Astrocyte (in vitro differentiated cells and primary cell): ENCODE measurements around the gene UBE2K. TPM values are rescaled to one million over a fixed set of nuclear protein-coding genes. Genes with fewer than 3 reads are reported as not detected.
"Not testable (repeated sequence)": the region's sequence is repeated elsewhere in the genome, so short reads cannot be mapped to it uniquely, and the experiment has no call there.

ENCODE experiments used
- DNase-seq: peaks from one replicate; pipeline ENCODE4 v3.0.0-alpha.2; 2010; ENCODE audit warnings: low read depth
- FAIRE-seq: peaks from 2 replicates; lab custom pipeline; 2011; peaks lifted over from hg19 to GRCh38; lab: Jason Lieb, UNC
- H2AFZ ChIP-seq: 2 replicates; pipeline ENCODE4 v1.6.0; 2012; ENCODE audit warnings: low read depth, low read length, inconsistent platforms
- H3K27ac ChIP-seq: 2 replicates; pipeline ENCODE4 v1.5.1; 2011; ENCODE audit warnings: low read depth, low read length, inconsistent platforms
- H3K27me3 ChIP-seq: 2 replicates; pipeline ENCODE4 v1.6.0; 2011; ENCODE audit warnings: low read length, inconsistent platforms; ENCODE audit not compliant: insufficient read depth
- H3K36me3 ChIP-seq: 2 replicates; pipeline ENCODE4 v1.5.1; 2011; ENCODE audit warnings: low read length, inconsistent platforms; ENCODE audit not compliant: insufficient read depth
- H3K4me1 ChIP-seq: 2 replicates; pipeline ENCODE4 v1.5.1; 2011; ENCODE audit warnings: low read length, inconsistent platforms; ENCODE audit not compliant: insufficient read depth
- H3K4me2 ChIP-seq: 2 replicates; pipeline ENCODE4 v1.6.0; 2012; ENCODE audit warnings: low read length, inconsistent platforms
- H3K4me3 ChIP-seq: 2 replicates; pipeline ENCODE4 v1.5.1; 2011; ENCODE audit warnings: low read depth, mild to moderate bottlenecking, low read length, inconsistent platforms; ENCODE audit not compliant: insufficient read depth
- H3K79me2 ChIP-seq: 2 replicates; pipeline ENCODE4 v1.6.0; 2012; ENCODE audit warnings: mild to moderate bottlenecking, low read length, inconsistent platforms; ENCODE audit not compliant: insufficient read depth
- H3K9ac ChIP-seq: 2 replicates; pipeline ENCODE4 v1.6.0; 2012; ENCODE audit warnings: mild to moderate bottlenecking, low read length, inconsistent platforms
- H3K9me3 ChIP-seq: 2 replicates; pipeline ENCODE4 v1.5.1; 2012; ENCODE audit warnings: low read depth, mild to moderate bottlenecking, low read length, inconsistent platforms; ENCODE audit not compliant: insufficient read depth
- H4K20me1 ChIP-seq: 2 replicates; pipeline ENCODE4 v1.6.0; 2012; ENCODE audit warnings: low read length, inconsistent platforms; ENCODE audit not compliant: insufficient read depth
- H3K27ac Mint-ChIP-seq: one replicate; pipeline ENCODE4 v1.8.0; 2021; ENCODE audit warnings: mild to moderate bottlenecking, mixed read lengths; ENCODE audit not compliant: unreplicated experiment
- H3K27me3 Mint-ChIP-seq: one replicate; pipeline ENCODE4 v1.8.0; 2021; ENCODE audit warnings: low read depth, mixed read lengths; ENCODE audit not compliant: unreplicated experiment
- H3K36me3 Mint-ChIP-seq: one replicate; pipeline ENCODE4 v1.8.0; 2021; ENCODE audit warnings: low read depth, mixed read lengths; ENCODE audit not compliant: unreplicated experiment
- H3K4me1 Mint-ChIP-seq: one replicate; pipeline ENCODE4 v1.8.0; 2021; ENCODE audit warnings: low read depth, mixed read lengths; ENCODE audit not compliant: unreplicated experiment
- H3K4me3 Mint-ChIP-seq: one replicate; pipeline ENCODE4 v1.8.0; 2021; ENCODE audit warnings: mild to moderate bottlenecking, moderate library complexity, mixed read lengths; ENCODE audit not compliant: unreplicated experiment
- H3K9me3 Mint-ChIP-seq: one replicate; pipeline ENCODE4 v1.8.0; 2021; ENCODE audit warnings: mild to moderate bottlenecking, mixed read lengths; ENCODE audit not compliant: unreplicated experiment
- CTCF ChIP-seq: IDR thresholded peaks from 2 replicates; pipeline ENCODE4 v1.5.1; 2011; ENCODE audit warnings: low read depth, mild to moderate bottlenecking, inconsistent platforms, low read length, moderate library complexity; ENCODE audit not compliant: insufficient read depth
- EZH2 ChIP-seq: IDR thresholded peaks from 2 replicates; pipeline ENCODE4 v1.6.1; 2012; ENCODE audit warnings: mild to moderate bottlenecking, low read length, inconsistent platforms; ENCODE audit not compliant: insufficient read depth
- total RNA-seq: library from RNA; stranded (reverse); gene quantifications from 2 replicates; pipeline ENCODE4 v1.2.1, GENCODE V29; 2021

Gene UBE2K
- total RNA-seq, 1 donor from 2014 or later, result 134 TPM

- H3K27ac Mint-ChIP-seq, result no peak overlapping the region
- H3K4me3 Mint-ChIP-seq, result no peak overlapping the region
- Histone ChIP-seq H3K4me1 (no peaks in the 10 kb centered on the region), H3K4me2 (no peak overlapping the region), H3K9me3 (no peaks in the 10 kb centered on the region), H3K27ac (no peak overlapping the region), H4K20me1 (peaks cover 17% of the 10 kb centered on the region), H3K9ac (no peak overlapping the region), H3K27me3 (no peaks in the 10 kb centered on the region), H2AFZ (no peak overlapping the region), H3K79me2 (peaks cover 12% of the 10 kb centered on the region), H3K4me3 (no peak overlapping the region), H3K36me3 (peaks cover 12% of the 10 kb centered on the region)
- no peaks in the 10 kb centered on the region for H3K27me3 Mint-ChIP-seq
- peaks cover 2% of the 10 kb centered on the region for H3K36me3 Mint-ChIP-seq
- no peaks in the 10 kb centered on the region for H3K4me1 Mint-ChIP-seq
- no peak for TF ChIP-seq CTCF
- TF ChIP-seq EZH2, result no peak
- DNase-seq (no peak), FAIRE-seq (no peak)
- no peaks in the 10 kb centered on the region for H3K9me3 Mint-ChIP-seq
Observed at GRCh38 chr4:39770005-39770404, 72.1 kb downstream of the UBE2K start.

- TF ChIP-seq EZH2 (no peak), CTCF (no peak)
- Histone ChIP-seq H3K4me1 (no peaks in the 10 kb centered on the region), H2AFZ (no peak overlapping the region), H3K9ac (no peak overlapping the region), H3K27ac (no peak overlapping the region), H3K4me3 (no peak overlapping the region), H3K79me2 (peaks cover 12% of the 10 kb centered on the region), H3K4me2 (no peak overlapping the region), H3K36me3 (peaks cover 15% of the 10 kb centered on the region), H4K20me1 (peaks cover 17% of the 10 kb centered on the region), H3K9me3 (no peaks in the 10 kb centered on the region), H3K27me3 (no peaks in the 10 kb centered on the region)
- H3K9me3 Mint-ChIP-seq, result no peaks in the 10 kb centered on the region
- DNase-seq (no peak), FAIRE-seq (no peak)
- H3K27me3 Mint-ChIP-seq, result no peaks in the 10 kb centered on the region
- H3K36me3 Mint-ChIP-seq, result peaks cover 6% of the 10 kb centered on the region
- H3K4me1 Mint-ChIP-seq, result no peaks in the 10 kb centered on the region
- H3K4me3 Mint-ChIP-seq, result no peak overlapping the region
- no peak overlapping the region for H3K27ac Mint-ChIP-seq
Observed at GRCh38 chr4:39770471-39770870, 72.5 kb downstream of the UBE2K start.

GRCh38 chr4:39770969-39771724 is 73.2 kb downstream of the UBE2K start:
- H3K9me3 ChIP-seq, result no peaks in the 10 kb centered on the region
- no peaks in the 10 kb centered on the region for H3K4me1 ChIP-seq
- H3K9me3 Mint-ChIP-seq, result no peaks in the 10 kb centered on the region
- H3K4me2 ChIP-seq, result no peak overlapping the region
- FAIRE-seq (no peak), DNase-seq (no peak)
- no peak overlapping the region for H3K4me3 ChIP-seq
- no peak overlapping the region for H3K27ac ChIP-seq
- H3K4me3 Mint-ChIP-seq, result no peak overlapping the region
- no peak overlapping the region for H2AFZ ChIP-seq
- H3K9ac ChIP-seq, result no peak overlapping the region
- H3K36me3 Mint-ChIP-seq, result peaks cover 4% of the 10 kb centered on the region
- TF ChIP-seq CTCF, result no peak
- no peak overlapping the region for H3K27ac Mint-ChIP-seq
- H3K27me3 Mint-ChIP-seq, result no peaks in the 10 kb centered on the region
- H3K4me1 Mint-ChIP-seq, result no peaks in the 10 kb centered on the region
- peaks cover 20% of the 10 kb centered on the region for H3K36me3 ChIP-seq
- peaks cover 14% of the 10 kb centered on the region for H3K79me2 ChIP-seq
- H4K20me1 ChIP-seq, result peaks cover 15% of the 10 kb centered on the region
- no peaks in the 10 kb centered on the region for H3K27me3 ChIP-seq

- H3K79me2 ChIP-seq, H4K20me1 ChIP-seq, H3K4me1 ChIP-seq, H3K9me3 Mint-ChIP-seq, H3K4me2 ChIP-seq, H3K4me3 ChIP-seq, H3K27me3 ChIP-seq, H3K9ac ChIP-seq, H3K27ac Mint-ChIP-seq, H3K9me3 ChIP-seq, H3K4me3 Mint-ChIP-seq, H3K4me1 Mint-ChIP-seq, H3K27me3 Mint-ChIP-seq, DNase-seq, FAIRE-seq, H3K36me3 Mint-ChIP-seq, H2AFZ ChIP-seq, H3K27ac ChIP-seq: not testable (repeated sequence)
- H3K36me3 ChIP-seq, result peaks cover 29% of the 10 kb centered on the region
Observed at GRCh38 chr4:39781988-39782387, 84.1 kb downstream of the UBE2K start.
